PC-3 (cell line): ENCODE data around the gene IARS2. TPM values are rescaled to one million over a fixed set of nuclear protein-coding genes. Genes with fewer than 3 reads are reported as not detected.
"Not testable (repeated sequence)": the region's sequence is repeated elsewhere in the genome, so short reads cannot be mapped to it uniquely, and the experiment has no call there.

Experiments
- ATAC-seq: fragments of 200-7000 bp; cut with Tn5 transposase; 2 replicates; pipeline ENCODE4 v1.9.1; 2020; ENCODE audit warnings: mild to moderate bottlenecking, moderate library complexity
- BruUV-seq: library from RNA; stranded (reverse); fragments of 400-500 nt; replicated peaks from 2 replicates; lab custom pipeline; 2021; lab: Mats Ljungman, UMichigan
- CTCF ChIA-PET: fragments of 300-600 bp; sonication (Branson Sonifier 250); formaldehyde crosslinking; loops from one replicate; lab custom pipeline; 2022; ENCODE audit warnings: antibody characterized with exemption; lab: Charles Lee
- POLR2A ChIA-PET: fragments of 300-600 bp; sonication (Branson Sonifier 250); formaldehyde crosslinking; loops from one replicate; lab custom pipeline; 2022; ENCODE audit warnings: antibody characterized with exemption; ENCODE audit not compliant: unreplicated experiment; lab: Charles Lee
- DNase-seq: peaks from one replicate; pipeline ENCODE4 v3.0.0-alpha.2; 2015
- H2AFZ ChIP-seq: fragments of 300-600 bp; sonication (generic); 2 replicates; pipeline ENCODE4 v1.6.0; 2016; ENCODE audit warnings: antibody characterized with exemption, low read length
- H3F3A ChIP-seq: fragments of 300-600 bp; sonication (generic); one replicate; pipeline ENCODE4 v1.6.0; 2017; ENCODE audit warnings: antibody characterized with exemption, low read length, control low read depth, mild to moderate bottlenecking; ENCODE audit not compliant: unreplicated experiment
- H3K27ac ChIP-seq: fragments of 300-600 bp; sonication (generic); 2 replicates; pipeline ENCODE4 v1.5.1; 2016; ENCODE audit warnings: mild to moderate bottlenecking, low read length
- H3K27me3 ChIP-seq: fragments of 300-600 bp; sonication (generic); 2 replicates; pipeline ENCODE4 v1.6.1; 2016; ENCODE audit warnings: low read length, mixed read lengths
- H3K36me3 ChIP-seq: fragments of 300-600 bp; sonication (generic); 2 replicates; pipeline ENCODE4 v1.6.1; 2016; ENCODE audit warnings: low read depth, mixed run types, low read length, mixed read lengths
- H3K4me1 ChIP-seq: fragments of 300-600 bp; sonication (generic); 2 replicates; pipeline ENCODE4 v1.5.1; 2016; ENCODE audit warnings: low read length; ENCODE audit not compliant: insufficient read depth
- H3K4me2 ChIP-seq: fragments of 300-600 bp; sonication (generic); 2 replicates; pipeline ENCODE4 v1.6.0; 2016; ENCODE audit warnings: low read length
- H3K4me3 ChIP-seq: fragments of 300-600 bp; sonication (generic); 2 replicates; pipeline ENCODE4 v1.5.1; 2016; ENCODE audit warnings: mild to moderate bottlenecking, low read length, mixed read lengths
- H3K79me2 ChIP-seq: fragments of 300-600 bp; sonication (generic); 2 replicates; pipeline ENCODE4 v1.6.1; 2017; ENCODE audit warnings: low read length, mixed read lengths
- H3K9ac ChIP-seq: fragments of 300-600 bp; sonication (generic); 2 replicates; pipeline ENCODE4 v1.6.0; 2016; ENCODE audit warnings: mild to moderate bottlenecking, low read length
- H3K9me2 ChIP-seq: fragments of 300-600 bp; sonication (generic); replicated peaks from 2 replicates; pipeline ENCODE4 v1.6.1; 2016; ENCODE audit warnings: mixed run types, low read length, mixed read lengths
- H3K9me3 ChIP-seq: fragments of 300-600 bp; sonication (generic); 2 replicates; pipeline ENCODE4 v1.6.1; 2016; ENCODE audit warnings: low read length, mixed read lengths
- H4K20me1 ChIP-seq: fragments of 300-600 bp; sonication (generic); 2 replicates; pipeline ENCODE4 v1.6.1; 2016; ENCODE audit warnings: low read length, mixed read lengths
- CTCF ChIP-seq: fragments of 300-600 bp; sonication (generic); conservative IDR thresholded peaks from 2 replicates; pipeline ENCODE4 v1.5.1; 2017; ENCODE audit warnings: antibody characterized with exemption, low read depth, mild to moderate bottlenecking, low read length
- EZH2 ChIP-seq: fragments of 300-600 bp; sonication (generic); IDR thresholded peaks from one replicate; pipeline ENCODE4 v1.6.1; 2017; ENCODE audit warnings: antibody characterized with exemption, mild to moderate bottlenecking, low read length; ENCODE audit not compliant: unreplicated experiment
- EZH2phosphoT487 ChIP-seq: fragments of 300-600 bp; sonication (generic); IDR thresholded peaks from 2 replicates; pipeline ENCODE4 v1.6.1; 2018; ENCODE audit warnings: mild to moderate bottlenecking, antibody characterized with exemption, low read length, borderline replicate concordance
- intact Hi-C: fragments of 100-400 bp; cut with micrococcal nuclease; formaldehyde crosslinking; loops from 2 replicates; pipeline ENCODE4 v1.9.0; 2023
- total RNA-seq: library from RNA; depleted of rRNA; stranded (reverse); fragments of >200 nt; gene quantifications from 2 replicates; pipeline ENCODE4 v1.2.3, GENCODE V29; 2014

Gene IARS2
- total RNA-seq, 1 experiment from 2014 or later, result 152 TPM

GRCh38 chr1:220156620-220157146 is 62.8 kb downstream of the IARS2 start:
- ChIA-PET POLR2A (no interaction called here), CTCF (interaction anchor here (0.6 kb wide), 1 partner anchor 33 kb away, joined by 3 read pairs; no protein-coding TSS in a partner anchor)
- no peak for TF ChIP-seq EZH2phosphoT487
- no peak for TF ChIP-seq CTCF
- no peak for TF ChIP-seq EZH2
- H3K4me2 ChIP-seq, result no peak overlapping the region
- no peak overlapping the region for H2AFZ ChIP-seq
- no peak overlapping the region for H3K9ac ChIP-seq
- H3K9me2 ChIP-seq, result no peaks in the 10 kb centered on the region
- DNase-seq (no peak), ATAC-seq (no peak)
- H3K79me2 ChIP-seq, result no peaks in the 10 kb centered on the region
- no peaks in the 10 kb centered on the region for H3F3A ChIP-seq
- no peak overlapping the region for H3K27ac ChIP-seq
- no TSS peak for BruUV-seq
- no peak overlapping the region for H3K4me3 ChIP-seq
- no peaks in the 10 kb centered on the region for H3K9me3 ChIP-seq
- H4K20me1 ChIP-seq, result no peaks in the 10 kb centered on the region
- intact Hi-C loops, result no loop called here
- no peaks in the 10 kb centered on the region for H3K27me3 ChIP-seq
- peaks cover 35% of the 10 kb centered on the region for H3K36me3 ChIP-seq
- no peaks in the 10 kb centered on the region for H3K4me1 ChIP-seq

- CTCF ChIA-PET, result no interaction called here
Observed at GRCh38 chr1:220157738-220158137, 63.8 kb downstream of the IARS2 start.

GRCh38 chr1:220158530-220158929 is 64.6 kb downstream of the IARS2 start:
- H3K27me3 ChIP-seq, H3F3A ChIP-seq, DNase-seq, H4K20me1 ChIP-seq, H3K4me1 ChIP-seq, intact Hi-C loops, H3K9me2 ChIP-seq, H2AFZ ChIP-seq, H3K4me2 ChIP-seq, BruUV-seq, CTCF ChIA-PET, H3K79me2 ChIP-seq, ATAC-seq, POLR2A ChIA-PET, H3K9me3 ChIP-seq, H3K4me3 ChIP-seq, H3K9ac ChIP-seq, H3K27ac ChIP-seq: not testable (repeated sequence)
- peaks cover 26% of the 10 kb centered on the region for H3K36me3 ChIP-seq

More at GRCh38 chr1:220157738-220158137, 63.8 kb downstream of the IARS2 start:
- ATAC-seq (peak; percentile 48), DNase-seq (no peak)
- no peaks in the 10 kb centered on the region for H3K4me1 ChIP-seq
- no peaks in the 10 kb centered on the region for H4K20me1 ChIP-seq
- H3K9me2 ChIP-seq, result no peaks in the 10 kb centered on the region
- H3F3A ChIP-seq, result no peaks in the 10 kb centered on the region
- no peak overlapping the region for H3K27ac ChIP-seq
- TF ChIP-seq EZH2, result no peak
- TF ChIP-seq EZH2phosphoT487, result no peak
- TF ChIP-seq CTCF, result no peak
- H3K79me2 ChIP-seq, result no peaks in the 10 kb centered on the region
- H3K36me3 ChIP-seq, result peaks cover 30% of the 10 kb centered on the region
- H3K27me3 ChIP-seq, result no peaks in the 10 kb centered on the region
- H3K9me3 ChIP-seq, result no peaks in the 10 kb centered on the region
- H3K9ac ChIP-seq, result no peak overlapping the region
- intact Hi-C loops, result no loop called here
- H3K4me3 ChIP-seq, result no peak overlapping the region
- BruUV-seq, result no TSS peak
- no peak overlapping the region for H2AFZ ChIP-seq
- no peak overlapping the region for H3K4me2 ChIP-seq
- POLR2A ChIA-PET, result no interaction called here
